Measurements from ENCODE around the gene NPY4R. TPM values are rescaled to one million over a fixed set of nuclear protein-coding genes. Genes with fewer than 3 reads are reported as not detected.
"Not testable (repeated sequence)": the region's sequence is repeated elsewhere in the genome, so short reads cannot be mapped to it uniquely, and the experiment has no call there.

The NPY4R gene
- total RNA-seq (2013), result not detected
- polyA plus RNA-seq (not detected), polyA minus RNA-seq (not detected in 2 replicates), total RNA-seq (0 to 0.23 (median 0) reads per million in 11 experiments)

- H3K4me3 ChIP-seq (replicated peaks in 1 of 3; ENCODE audit: low read depth in 2 of 3, low read length in 3 of 3); H3K27ac ChIP-seq (ENCODE audit: low read depth in 1 of 2, low read length in 2 of 2); H3K36me3 Mint-ChIP-seq; H3K9me3 Mint-ChIP-seq; intact Hi-C loops (cut with micrococcal nuclease); H3K4me2 ChIP-seq (replicated peaks; ENCODE audit: extremely low read depth, low read length, poor library complexity, severe bottlenecking); H4K20me1 ChIP-seq (ENCODE audit: insufficient read depth, low read length); H3K79me2 ChIP-seq (ENCODE audit: insufficient read depth, low read length); H3K36me3 ChIP-seq (replicated peaks in 1 of 2; ENCODE audit: control insufficient read depth in 1 of 2, insufficient read depth in 2 of 2, low read length in 2 of 2); H3K4me3 Mint-ChIP-seq; DNase-seq; H3K27me3 Mint-ChIP-seq (ENCODE audit: low read depth in 3 of 3); H3K4me1 ChIP-seq (ENCODE audit: control insufficient read depth in 1 of 2, insufficient read depth in 2 of 2, low read length in 2 of 2); H3K27ac Mint-ChIP-seq; H3K4me1 Mint-ChIP-seq; H3K27me3 ChIP-seq (ENCODE audit: control insufficient read depth in 2 of 2, insufficient read depth in 2 of 2, low read length in 2 of 2); H2AFZ ChIP-seq (ENCODE audit: insufficient read depth, low read depth, low read length, poor library complexity, severe bottlenecking); H3K9me3 ChIP-seq (replicated peaks in 1 of 2; ENCODE audit: control insufficient read depth in 1 of 2, insufficient read depth in 1 of 2, low read length in 2 of 2); H3K9ac ChIP-seq (ENCODE audit: insufficient read depth, low read length, poor library complexity, severe bottlenecking): not testable (repeated sequence)
- WGBS (ENCODE audit: insufficient coverage), result no CpG with 5 or more reads among the region's 36 CpGs
Measured at GRCh38 chr10:46465765-46466164, at the start of gene NPY4R. TSS of gene NPY4R (minus strand) at chr10:46465958. CDS start at chr10:46462635, 3,323 bp downstream.

GRCh38 chr10:46515366-46515765, 49.6 kb upstream of the NPY4R start:
- H3K27ac ChIP-seq (ENCODE audit: low read depth in 1 of 2, low read length in 2 of 2), result no peak overlapping the region
- H3K9me3 ChIP-seq (replicated peaks in 1 of 2; ENCODE audit: control insufficient read depth in 1 of 2, insufficient read depth in 1 of 2, low read length in 2 of 2), result no peaks in the 10 kb centered on the region
- no peaks in the 10 kb centered on the region for H3K36me3 ChIP-seq (replicated peaks in 1 of 2; ENCODE audit: control insufficient read depth in 1 of 2, insufficient read depth in 2 of 2, low read length in 2 of 2)
- Mint-ChIP-seq H3K4me1 (no peaks in the 10 kb centered on the region), H3K36me3 (no peaks in the 10 kb centered on the region), H3K27me3 (ENCODE audit: low read depth in 3 of 3) (peaks cover 0 to 4% (median 3%) of the 10 kb centered on the region in 3 donors), H3K4me3 (no peak overlapping the region), H3K27ac (no peak overlapping the region), H3K9me3 (peaks cover 0 to 5% (median 3%) of the 10 kb centered on the region in 7 donors)
- no peak overlapping the region for H3K4me2 ChIP-seq (replicated peaks; ENCODE audit: extremely low read depth, low read length, poor library complexity, severe bottlenecking)
- H3K4me1 ChIP-seq (ENCODE audit: control insufficient read depth in 1 of 2, insufficient read depth in 2 of 2, low read length in 2 of 2), result no peaks in the 10 kb centered on the region
- H4K20me1 ChIP-seq (ENCODE audit: insufficient read depth, low read length), result no peaks in the 10 kb centered on the region
- intact Hi-C loops (cut with micrococcal nuclease), result no loop called here
- no peak overlapping the region for H3K9ac ChIP-seq (ENCODE audit: insufficient read depth, low read length, poor library complexity, severe bottlenecking)
- no peak for TF ChIP-seq CTCF (IDR thresholded peaks at IDR 0.05)
- DNase-seq, result no peak
- H3K27me3 ChIP-seq (ENCODE audit: control insufficient read depth in 2 of 2, insufficient read depth in 2 of 2, low read length in 2 of 2), result no peaks in the 10 kb centered on the region
- no peak overlapping the region for H2AFZ ChIP-seq (ENCODE audit: insufficient read depth, low read depth, low read length, poor library complexity, severe bottlenecking)
- H3K79me2 ChIP-seq (ENCODE audit: insufficient read depth, low read length), result no peaks in the 10 kb centered on the region
- no peak overlapping the region for H3K4me3 ChIP-seq (replicated peaks in 1 of 3; ENCODE audit: low read depth in 2 of 3, low read length in 3 of 3)
